HG03159 (cell line): Measurements from ENCODE around the gene CTDSPL.

Experiments
- ATAC-seq: cut with Tn5 transposase; IDR thresholded peaks from one replicate; pipeline ENCODE4 v1.9.1; 2021; ENCODE audit warnings: mild to moderate bottlenecking, moderate library complexity; ENCODE audit not compliant: unreplicated experiment

The CTDSPL gene

GRCh38 chr3:37940242-37940908 is 78.7 kb downstream of the CTDSPL start:
- ATAC-seq: no peak

- no peak for ATAC-seq
Measured at GRCh38 chr3:37941608-37942508, 80.2 kb downstream of the CTDSPL start.

- ATAC-seq: no peak
Measured at GRCh38 chr3:37942646-37943045, 81.0 kb downstream of the CTDSPL start.

- ATAC-seq: no peak
Measured at GRCh38 chr3:37943126-37943525, 81.4 kb downstream of the CTDSPL start.

GRCh38 chr3:37943631-37944314 is 82.1 kb downstream of the CTDSPL start:
- ATAC-seq: no peak

GRCh38 chr3:37944391-37944842 is 82.7 kb downstream of the CTDSPL start:
- ATAC-seq: no peak

GRCh38 chr3:37945156-37945806 is 83.6 kb downstream of the CTDSPL start:
- ATAC-seq: no peak

- no peak for ATAC-seq
Measured at GRCh38 chr3:37945807-37946530, 84.3 kb downstream of the CTDSPL start.

GRCh38 chr3:37946531-37946889 is 84.8 kb downstream of the CTDSPL start:
- no peak for ATAC-seq

- no peak for ATAC-seq
Measured at GRCh38 chr3:37949866-37950265, 88.2 kb downstream of the CTDSPL start.

GRCh38 chr3:37952564-37952963 is 90.9 kb downstream of the CTDSPL start:
- no peak for ATAC-seq

GRCh38 chr3:37953226-37953625 is 91.5 kb downstream of the CTDSPL start:
- no peak for ATAC-seq

GRCh38 chr3:37953707-37954394 is 92.2 kb downstream of the CTDSPL start:
- no peak for ATAC-seq

GRCh38 chr3:37954881-37955280 is 93.2 kb downstream of the CTDSPL start:
- ATAC-seq: no peak

GRCh38 chr3:37955918-37956707 is 94.4 kb downstream of the CTDSPL start:
- no peak for ATAC-seq

GRCh38 chr3:37956723-37957538 is 95.3 kb downstream of the CTDSPL start:
- ATAC-seq: no peak

- ATAC-seq: no peak
Measured at GRCh38 chr3:37957539-37957936, 95.9 kb downstream of the CTDSPL start.
